OCI-LY1 (cell line): Measurements from ENCODE around the gene ANKS1A.

Experiments used
- EZH2 ChIP-seq: fragments of 200-600 bp; sonication (generic), shearing (Covaris generic); IDR thresholded peaks from 2 replicates; pipeline ENCODE4 v1.8.0; 2017; ENCODE audit warnings: borderline replicate concordance, mixed run types, mild to moderate bottlenecking, antibody characterized with exemption, low read length, moderate library complexity, mixed read lengths
- TF ChIP-seq, protein P1 (sequence below): fragments of 200-600 bp; sonication (generic), shearing (Covaris generic); IDR thresholded peaks from 2 replicates; pipeline ENCODE4 v1.5.1; 2017; ENCODE audit warnings: mild to moderate bottlenecking, antibody characterized with exemption, low read length, moderate library complexity, mixed read lengths

GRCh38 chr6:34964564-34964963 lies 75.5 kb downstream of the ANKS1A start:
- TF ChIP-seq, protein P1, sequence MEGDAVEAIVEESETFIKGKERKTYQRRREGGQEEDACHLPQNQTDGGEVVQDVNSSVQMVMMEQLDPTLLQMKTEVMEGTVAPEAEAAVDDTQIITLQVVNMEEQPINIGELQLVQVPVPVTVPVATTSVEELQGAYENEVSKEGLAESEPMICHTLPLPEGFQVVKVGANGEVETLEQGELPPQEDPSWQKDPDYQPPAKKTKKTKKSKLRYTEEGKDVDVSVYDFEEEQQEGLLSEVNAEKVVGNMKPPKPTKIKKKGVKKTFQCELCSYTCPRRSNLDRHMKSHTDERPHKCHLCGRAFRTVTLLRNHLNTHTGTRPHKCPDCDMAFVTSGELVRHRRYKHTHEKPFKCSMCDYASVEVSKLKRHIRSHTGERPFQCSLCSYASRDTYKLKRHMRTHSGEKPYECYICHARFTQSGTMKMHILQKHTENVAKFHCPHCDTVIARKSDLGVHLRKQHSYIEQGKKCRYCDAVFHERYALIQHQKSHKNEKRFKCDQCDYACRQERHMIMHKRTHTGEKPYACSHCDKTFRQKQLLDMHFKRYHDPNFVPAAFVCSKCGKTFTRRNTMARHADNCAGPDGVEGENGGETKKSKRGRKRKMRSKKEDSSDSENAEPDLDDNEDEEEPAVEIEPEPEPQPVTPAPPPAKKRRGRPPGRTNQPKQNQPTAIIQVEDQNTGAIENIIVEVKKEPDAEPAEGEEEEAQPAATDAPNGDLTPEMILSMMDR, result no peak
- no peak for TF ChIP-seq EZH2
